Fibroblast of mammary gland (primary cell): ENCODE measurements around the gene COL15A1.
A peak's percentile ranks its signal among the peaks of the same experiment; 100 is the strongest.
"Not testable (repeated sequence)": the region's sequence is repeated elsewhere in the genome, so short reads cannot be mapped to it uniquely, and the experiment has no call there.

Experiments used
- DNase-seq: peaks from one replicate; pipeline ENCODE4 v3.0.0-alpha.2; 2010; ENCODE audit warnings: low read depth
- H3K4me3 ChIP-seq: 2 replicates; pipeline ENCODE4 v1.5.1; 2011; ENCODE audit warnings: low read depth, mild to moderate bottlenecking, low read length, moderate library complexity; ENCODE audit not compliant: control insufficient read depth
- TF ChIP-seq, protein P1 (sequence below): conservative IDR thresholded peaks from 2 replicates; pipeline ENCODE4 v1.5.1; 2011; ENCODE audit warnings: low read depth, low read length, inconsistent platforms; ENCODE audit not compliant: control insufficient read depth, insufficient read depth

The COL15A1 gene

DNA sequence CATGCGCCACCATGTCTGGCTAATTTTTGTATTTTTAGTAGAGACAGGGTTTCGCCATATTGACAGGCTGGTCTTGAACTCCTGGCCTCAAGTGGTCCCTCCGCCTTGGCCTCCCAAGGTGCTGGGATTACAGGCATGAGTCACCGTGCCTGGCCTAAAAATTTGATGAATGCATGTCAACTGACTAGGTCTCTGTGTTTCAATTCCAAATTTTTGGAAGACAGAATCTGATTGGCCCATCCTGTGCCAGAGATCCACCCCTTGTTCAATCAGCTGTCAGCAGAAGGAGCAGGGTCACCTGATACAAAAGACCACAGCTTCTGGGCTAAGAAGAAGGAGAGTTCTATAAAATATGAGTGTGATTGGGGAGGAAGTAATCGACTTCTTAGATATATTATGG lies 43.5 kb upstream of the COL15A1 start:
- TF ChIP-seq, protein P1, sequence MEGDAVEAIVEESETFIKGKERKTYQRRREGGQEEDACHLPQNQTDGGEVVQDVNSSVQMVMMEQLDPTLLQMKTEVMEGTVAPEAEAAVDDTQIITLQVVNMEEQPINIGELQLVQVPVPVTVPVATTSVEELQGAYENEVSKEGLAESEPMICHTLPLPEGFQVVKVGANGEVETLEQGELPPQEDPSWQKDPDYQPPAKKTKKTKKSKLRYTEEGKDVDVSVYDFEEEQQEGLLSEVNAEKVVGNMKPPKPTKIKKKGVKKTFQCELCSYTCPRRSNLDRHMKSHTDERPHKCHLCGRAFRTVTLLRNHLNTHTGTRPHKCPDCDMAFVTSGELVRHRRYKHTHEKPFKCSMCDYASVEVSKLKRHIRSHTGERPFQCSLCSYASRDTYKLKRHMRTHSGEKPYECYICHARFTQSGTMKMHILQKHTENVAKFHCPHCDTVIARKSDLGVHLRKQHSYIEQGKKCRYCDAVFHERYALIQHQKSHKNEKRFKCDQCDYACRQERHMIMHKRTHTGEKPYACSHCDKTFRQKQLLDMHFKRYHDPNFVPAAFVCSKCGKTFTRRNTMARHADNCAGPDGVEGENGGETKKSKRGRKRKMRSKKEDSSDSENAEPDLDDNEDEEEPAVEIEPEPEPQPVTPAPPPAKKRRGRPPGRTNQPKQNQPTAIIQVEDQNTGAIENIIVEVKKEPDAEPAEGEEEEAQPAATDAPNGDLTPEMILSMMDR = no peak
- H3K4me3 ChIP-seq = no peak overlapping the region
- no peak for DNase-seq

DNA sequence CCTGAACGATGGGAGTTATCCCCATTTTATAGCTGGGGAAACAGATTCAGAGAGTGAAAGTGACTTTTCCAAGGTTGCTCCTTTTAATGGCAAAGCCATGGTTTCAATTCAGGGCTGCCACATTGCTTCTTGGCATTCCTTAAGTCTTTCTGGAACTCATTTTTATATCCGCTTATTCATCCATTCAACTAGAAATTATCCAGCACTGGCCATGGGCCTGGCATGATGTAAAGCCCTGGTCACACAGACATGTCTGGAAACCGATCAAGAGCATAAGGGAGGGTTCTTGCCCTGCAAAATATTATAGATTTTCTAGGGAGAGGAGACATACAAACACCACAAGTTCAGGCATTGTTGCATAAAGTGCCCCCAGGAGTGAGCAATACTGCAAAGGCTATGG lies 43.0 kb upstream of the COL15A1 start:
- DNase-seq = peak; percentile 30
- TF ChIP-seq, protein P1 = no peak
- no peak overlapping the region for H3K4me3 ChIP-seq

DNA sequence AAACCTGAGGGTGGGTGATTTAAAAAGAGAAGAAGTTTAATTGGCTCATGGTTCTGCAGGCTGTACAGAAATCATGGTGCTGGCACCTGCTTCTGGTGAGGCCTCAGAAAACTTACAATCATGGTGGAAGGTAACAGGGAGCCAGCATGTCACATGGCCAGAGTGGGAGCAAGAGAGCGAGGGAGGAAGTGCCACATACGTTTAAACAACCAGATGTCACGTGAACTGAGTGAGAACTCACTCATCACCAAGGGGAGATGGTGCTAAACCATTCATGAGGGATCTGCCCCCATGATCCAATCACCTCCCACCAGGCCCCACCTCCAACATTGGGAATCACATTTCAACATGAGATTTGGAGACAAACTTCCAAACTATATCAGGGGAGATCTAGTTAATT lies 41.9 kb upstream of the COL15A1 start:
- DNase-seq, H3K4me3 ChIP-seq: not testable (repeated sequence)

DNA sequence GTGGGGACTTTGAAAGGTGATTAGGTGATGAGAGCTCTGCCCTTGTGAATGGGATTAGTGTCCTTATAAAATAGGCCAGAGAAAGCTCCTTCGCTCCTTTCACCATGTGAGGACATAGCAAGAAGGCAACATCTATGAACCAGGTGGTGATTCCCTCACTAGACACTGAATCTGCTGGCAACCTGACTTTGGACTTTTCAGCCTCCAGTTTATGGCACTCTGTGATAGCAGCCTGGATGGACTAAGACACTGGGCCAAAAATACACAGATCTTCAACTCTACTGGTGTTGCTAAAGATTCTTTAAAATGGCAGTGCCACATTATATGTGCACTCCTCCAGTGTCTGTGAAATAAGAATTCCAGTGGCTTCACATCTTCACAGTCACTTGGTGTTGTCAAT lies 41.2 kb upstream of the COL15A1 start:
- DNase-seq = no peak
- no peak overlapping the region for H3K4me3 ChIP-seq
- TF ChIP-seq, protein P1 = no peak

DNA sequence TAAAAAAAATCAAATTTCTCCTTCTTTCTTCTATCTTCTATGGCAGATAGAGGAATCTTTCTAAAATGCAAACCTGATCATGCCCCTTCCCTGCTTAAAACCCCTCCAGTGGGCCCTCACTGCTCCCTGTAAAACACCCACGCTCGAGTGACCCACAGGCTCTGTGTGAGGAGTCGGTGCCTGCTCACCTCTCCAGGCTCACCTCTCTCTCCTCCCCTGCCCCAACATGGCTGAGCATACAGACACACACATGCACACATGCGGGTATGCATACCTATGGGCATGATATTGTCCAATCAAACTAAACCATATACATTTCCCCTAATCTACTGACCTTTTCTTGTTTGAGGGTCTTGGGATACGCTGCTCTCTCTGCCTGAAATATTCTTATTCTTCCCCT lies 40.8 kb upstream of the COL15A1 start:
- no peak for DNase-seq
- TF ChIP-seq, protein P1 = no peak
- no peak overlapping the region for H3K4me3 ChIP-seq

DNA sequence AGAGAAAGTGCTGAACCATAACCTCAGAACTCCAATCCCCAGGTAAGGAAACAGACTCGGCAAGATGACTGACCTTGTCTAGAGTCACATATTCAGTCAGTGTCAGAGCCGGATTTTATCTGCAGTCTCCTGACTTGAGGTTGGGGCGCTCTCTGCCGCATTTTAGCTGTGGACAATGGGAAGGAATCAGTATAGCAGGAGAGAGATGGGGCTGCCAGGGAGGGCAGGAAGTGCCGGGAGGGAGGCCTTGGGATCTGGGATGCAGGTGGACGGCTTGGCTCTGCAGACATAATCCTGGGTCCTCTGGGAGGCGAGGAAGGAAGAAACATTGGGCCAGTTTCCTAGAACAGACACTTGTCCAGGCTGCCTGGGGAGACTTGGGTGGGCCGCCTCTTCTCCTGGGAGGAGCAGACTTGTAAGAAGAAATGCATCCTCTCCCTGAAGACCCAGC lies 39.7 kb upstream of the COL15A1 start:
- TF ChIP-seq, protein P1 = no peak
- no peak for DNase-seq
- no peak overlapping the region for H3K4me3 ChIP-seq

DNA sequence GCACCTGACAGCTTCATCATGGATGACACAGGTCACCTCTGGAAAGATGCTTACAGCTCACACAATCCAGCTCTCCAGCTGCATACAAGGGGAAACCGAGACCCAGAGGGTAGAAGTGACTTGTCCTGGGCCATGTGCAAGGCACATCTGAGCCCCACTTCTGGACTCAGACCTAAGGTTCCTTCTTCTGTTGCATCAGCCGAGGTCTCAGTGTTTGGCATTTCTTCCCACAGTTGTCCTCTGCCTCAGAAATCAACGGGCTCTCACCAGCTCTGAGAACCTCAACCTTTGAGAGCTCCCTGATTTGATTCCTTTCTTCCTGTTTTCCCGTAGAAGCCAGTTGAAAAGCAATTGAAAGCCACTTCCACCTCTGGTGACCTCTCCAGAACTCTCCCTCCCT lies 38.7 kb upstream of the COL15A1 start:
- TF ChIP-seq, protein P1 = no peak
- no peak overlapping the region for H3K4me3 ChIP-seq
- DNase-seq = no peak
